Amniotic epithelial cell (primary cell): Measurements from ENCODE around the gene SCRN1.
A peak's percentile ranks its signal among the peaks of the same experiment; 100 is the strongest.

Experiments
- DNase-seq: peaks from one replicate; pipeline ENCODE4 v3.0.0-alpha.2; 2010; ENCODE audit warnings: low read depth

The SCRN1 gene

GRCh38 chr7:30003098-30003497 is 13.5 kb upstream of the SCRN1 start:
- DNase-seq: no peak

- DNase-seq: no peak
Measured at GRCh38 chr7:30001998-30002397, 12.4 kb upstream of the SCRN1 start.

GRCh38 chr7:29998489-29998888 is 8.9 kb upstream of the SCRN1 start:
- no peak for DNase-seq

GRCh38 chr7:29996321-29996720 is 6.7 kb upstream of the SCRN1 start:
- no peak for DNase-seq

GRCh38 chr7:29995652-29996051 is 6.1 kb upstream of the SCRN1 start:
- DNase-seq: no peak

- DNase-seq: no peak
Measured at GRCh38 chr7:29993140-29993539, 3.5 kb upstream of the SCRN1 start.

GRCh38 chr7:29991937-29992336 is 2.3 kb upstream of the SCRN1 start:
- no peak for DNase-seq

- DNase-seq: no peak
Measured at GRCh38 chr7:29990931-29991330, 1.3 kb upstream of the SCRN1 start.

- DNase-seq: peak; percentile 94
Measured at GRCh38 chr7:29988424-29989256, 961 bp downstream of the SCRN1 start.

GRCh38 chr7:29987811-29988317 is 1.7 kb downstream of the SCRN1 start:
- DNase-seq: peak; percentile 86

- DNase-seq: peak; percentile 53
Measured at GRCh38 chr7:29987083-29987482, 2.5 kb downstream of the SCRN1 start.

GRCh38 chr7:29980151-29980550 is 9.4 kb downstream of the SCRN1 start:
- DNase-seq: no peak

- DNase-seq: no peak
Measured at GRCh38 chr7:29977886-29978651, 11.5 kb downstream of the SCRN1 start.

- DNase-seq: peak; percentile 100
Measured at GRCh38 chr7:29976673-29977415, 12.8 kb downstream of the SCRN1 start.

GRCh38 chr7:29976266-29976665 is 13.3 kb downstream of the SCRN1 start:
- no peak for DNase-seq

GRCh38 chr7:29975561-29975960 is 14.0 kb downstream of the SCRN1 start:
- peak; percentile 46 for DNase-seq

- DNase-seq: peak; percentile 57
Measured at GRCh38 chr7:29974286-29974685, 15.3 kb downstream of the SCRN1 start.

- no peak for DNase-seq
Measured at GRCh38 chr7:29972315-29972669, 17.3 kb downstream of the SCRN1 start.

- peak; percentile 95 for DNase-seq
Measured at GRCh38 chr7:29971566-29972314, 17.9 kb downstream of the SCRN1 start.

GRCh38 chr7:29970158-29970557 is 19.4 kb downstream of the SCRN1 start:
- no peak for DNase-seq

GRCh38 chr7:29969738-29970137 is 19.9 kb downstream of the SCRN1 start:
- DNase-seq: no peak
